WTC11 (cell line): Measurements from ENCODE around the gene DNA2. TPM values are rescaled to one million over a fixed set of nuclear protein-coding genes. Genes with fewer than 3 reads are reported as not detected.

Experiments
- ATAC-seq: fragments of 200-7000 bp; cut with Tn5 transposase; 2 replicates; pipeline ENCODE4 v1.10.0; 2021; ENCODE audit warnings: mild to moderate bottlenecking, moderate library complexity
- CTCF ChIA-PET: fragments of 300-600 bp; sonication (Branson Sonifier 250); formaldehyde crosslinking; loops from one replicate; lab custom pipeline; 2021; ENCODE audit warnings: antibody characterized with exemption; lab: Charles Lee
- POLR2A ChIA-PET: fragments of 350-600 bp; sonication (Branson Sonifier 250); formaldehyde crosslinking; loops from one replicate; lab custom pipeline; 2021; ENCODE audit warnings: antibody characterized with exemption; lab: Charles Lee
- DNase-seq: peaks from one replicate; pipeline ENCODE4 v3.0.0; 2021; ENCODE audit warnings: low spot score
- H3K27ac Mint-ChIP-seq: 2 replicates; pipeline ENCODE4 v1.8.0; 2021; ENCODE audit warnings: mixed read lengths
- H3K27me3 Mint-ChIP-seq: 2 replicates; pipeline ENCODE4 v1.8.0; 2021; ENCODE audit warnings: low read depth, mild to moderate bottlenecking, moderate library complexity, mixed read lengths
- H3K36me3 Mint-ChIP-seq: 2 replicates; pipeline ENCODE4 v1.8.0; 2021; ENCODE audit warnings: mixed read lengths
- H3K4me1 Mint-ChIP-seq: 2 replicates; pipeline ENCODE4 v1.8.0; 2022; ENCODE audit warnings: mixed read lengths
- H3K4me3 Mint-ChIP-seq: 2 replicates; pipeline ENCODE4 v1.8.0; 2021; ENCODE audit warnings: mild to moderate bottlenecking, moderate library complexity, mixed read lengths
- H3K9me3 Mint-ChIP-seq: 2 replicates; pipeline ENCODE4 v1.8.0; 2021; ENCODE audit warnings: mixed read lengths
- CDX4 ChIP-seq: fragments of 250-450 bp; sonication (Bioruptor Pico); IDR thresholded peaks from 2 replicates; pipeline ENCODE4 v1.9.0; 2021; ENCODE audit warnings: moderate library complexity, mild to moderate bottlenecking, inconsistent platforms, borderline replicate concordance
- CTCF ChIP-seq: fragments of 200-600 bp; IDR thresholded peaks from 2 replicates; pipeline ENCODE4 v1.8.0; 2022; ENCODE audit warnings: antibody characterized with exemption
- HMGA2 ChIP-seq: fragments of 250-450 bp; sonication (Bioruptor Pico); IDR thresholded peaks from 2 replicates; pipeline ENCODE4 v1.4.0; 2021; ENCODE audit warnings: mild to moderate bottlenecking, moderate library complexity
- IRF2 ChIP-seq: sonication (generic); formaldehyde crosslinking; IDR thresholded peaks from 2 replicates; pipeline ENCODE4 v1.8.0; 2022; ENCODE audit warnings: low read depth, missing genetic modification reagents, borderline replicate concordance
- JAZF1 ChIP-seq: fragments of 250-450 bp; sonication (Bioruptor Pico); IDR thresholded peaks from 2 replicates; pipeline ENCODE4 v1.9.0; 2021; ENCODE audit warnings: moderate library complexity, mild to moderate bottlenecking, inconsistent platforms
- JUN ChIP-seq: sonication (generic); formaldehyde crosslinking; IDR thresholded peaks from 2 replicates; pipeline ENCODE4 v1.8.0; 2023; ENCODE audit warnings: mild to moderate bottlenecking, missing genetic modification reagents
- SMAD4 ChIP-seq: sonication (generic); formaldehyde crosslinking; IDR thresholded peaks from 2 replicates; pipeline ENCODE4 v1.8.0; 2022; ENCODE audit warnings: mild to moderate bottlenecking, missing genetic modification reagents
- SOX15 ChIP-seq: fragments of 250-450 bp; sonication (Bioruptor Pico); IDR thresholded peaks from 2 replicates; pipeline ENCODE4 v1.9.0; 2021; ENCODE audit warnings: mild to moderate bottlenecking
- TEAD1 ChIP-seq: sonication (generic); formaldehyde crosslinking; IDR thresholded peaks from 2 replicates; pipeline ENCODE4 v1.8.0; 2022; ENCODE audit warnings: mild to moderate bottlenecking, missing genetic modification reagents
- TP53 ChIP-seq: sonication (generic); formaldehyde crosslinking; IDR thresholded peaks from 2 replicates; pipeline ENCODE4 v1.8.1; 2023; ENCODE audit warnings: mild to moderate bottlenecking, missing genetic modification reagents
- USF1 ChIP-seq: sonication (generic); formaldehyde crosslinking; IDR thresholded peaks from 2 replicates; pipeline ENCODE4 v1.8.0; 2022; ENCODE audit warnings: mild to moderate bottlenecking, missing genetic modification reagents
- ZNF219 ChIP-seq: sonication (generic); formaldehyde crosslinking; IDR thresholded peaks from 2 replicates; pipeline ENCODE4 v1.8.0; 2023; ENCODE audit warnings: missing genetic modification reagents, mild to moderate bottlenecking, borderline replicate concordance
- ZNF396 ChIP-seq: fragments of 250-450 bp; sonication (Bioruptor Pico); IDR thresholded peaks from 2 replicates; pipeline ENCODE4 v1.8.0; 2021; ENCODE audit warnings: mild to moderate bottlenecking, moderate library complexity, borderline replicate concordance
- total RNA-seq: library from RNA; stranded (reverse); gene quantifications from 3 replicates; pipeline ENCODE4 v1.2.3, GENCODE V29; 2021
- TF ChIP-seq, protein P1 (sequence below): sonication (generic); formaldehyde crosslinking; IDR thresholded peaks from 2 replicates; pipeline ENCODE4 v1.8.1; 2022; ENCODE audit warnings: mild to moderate bottlenecking, missing genetic modification reagents, moderate library complexity, borderline replicate concordance
- TF ChIP-seq, protein P2 (sequence below): fragments of 250-450 bp; sonication (Bioruptor Pico); IDR thresholded peaks from 2 replicates; pipeline ENCODE4 v1.8.0; 2021; ENCODE audit warnings: mild to moderate bottlenecking
- TF ChIP-seq, protein P3 (sequence below): sonication (generic); formaldehyde crosslinking; IDR thresholded peaks from 2 replicates; pipeline ENCODE4 v1.8.0; 2022; ENCODE audit warnings: mild to moderate bottlenecking, missing genetic modification reagents
- TF ChIP-seq, protein P4 (sequence below): sonication (generic); formaldehyde crosslinking; conservative IDR thresholded peaks from 2 replicates; pipeline ENCODE4 v1.8.1; 2023; ENCODE audit warnings: mild to moderate bottlenecking, low read depth, missing genetic modification reagents, moderate library complexity
- TF ChIP-seq, protein P5 (sequence below): sonication (generic); formaldehyde crosslinking; IDR thresholded peaks from 2 replicates; pipeline ENCODE4 v1.8.1; 2023; ENCODE audit warnings: mild to moderate bottlenecking, missing genetic modification reagents, borderline replicate concordance

Gene DNA2
- total RNA-seq, 1 experiment from 2014 or later = 46.3 TPM

- Mint-ChIP-seq H3K27ac (no peak overlapping the region), H3K4me3 (no peak overlapping the region), H3K4me1 (no peaks in the 10 kb centered on the region), H3K9me3 (peaks cover 10% of the 10 kb centered on the region), H3K27me3 (no peaks in the 10 kb centered on the region), H3K36me3 (peaks cover 18% of the 10 kb centered on the region)
- ChIA-PET POLR2A (no interaction called here), CTCF (no interaction called here)
- ATAC-seq = no peak
- TF ChIP-seq SOX15 (CRISPR knock-in tag) (no peak), SMAD4 (no peak), TEAD1 (CRISPR knock-in tag) (no peak), TP53 (CRISPR knock-in tag) (no peak), IRF2 (no peak), USF1 (CRISPR knock-in tag) (no peak), CTCF (no peak), ZNF396 (CRISPR knock-in tag) (no peak)
- TF ChIP-seq, protein P1, sequence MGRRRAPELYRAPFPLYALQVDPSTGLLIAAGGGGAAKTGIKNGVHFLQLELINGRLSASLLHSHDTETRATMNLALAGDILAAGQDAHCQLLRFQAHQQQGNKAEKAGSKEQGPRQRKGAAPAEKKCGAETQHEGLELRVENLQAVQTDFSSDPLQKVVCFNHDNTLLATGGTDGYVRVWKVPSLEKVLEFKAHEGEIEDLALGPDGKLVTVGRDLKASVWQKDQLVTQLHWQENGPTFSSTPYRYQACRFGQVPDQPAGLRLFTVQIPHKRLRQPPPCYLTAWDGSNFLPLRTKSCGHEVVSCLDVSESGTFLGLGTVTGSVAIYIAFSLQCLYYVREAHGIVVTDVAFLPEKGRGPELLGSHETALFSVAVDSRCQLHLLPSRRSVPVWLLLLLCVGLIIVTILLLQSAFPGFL (CRISPR knock-in tag) = no peak
- TF ChIP-seq, all 79 proteins: peak for 0
- no peak for DNase-seq
These were observed 104.7 kb downstream of the DNA2 start for GRCh38 chr10:68367121-68367520.

DNA sequence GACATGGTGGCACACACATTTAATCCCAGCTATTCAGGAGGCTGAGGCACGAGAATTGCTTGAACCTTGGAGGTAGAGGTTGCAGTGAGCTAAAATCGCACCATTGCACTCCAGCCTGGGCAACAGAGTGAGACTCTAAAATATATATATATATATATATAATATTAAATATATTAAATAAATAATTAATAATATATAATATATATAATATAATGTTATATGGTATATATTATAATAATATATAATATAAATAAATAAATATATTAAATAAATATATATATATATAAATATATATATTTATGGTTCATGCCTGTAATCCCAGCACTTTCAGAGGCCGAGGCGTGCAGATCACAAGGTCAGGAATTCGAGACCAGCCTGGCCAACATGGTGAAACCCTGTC is 105.2 kb downstream of the DNA2 start:
- Mint-ChIP-seq H3K36me3 (peaks cover 13% of the 10 kb centered on the region), H3K4me3 (no peak overlapping the region), H3K27me3 (no peaks in the 10 kb centered on the region), H3K9me3 (peaks cover 8% of the 10 kb centered on the region), H3K27ac (no peak overlapping the region), H3K4me1 (no peaks in the 10 kb centered on the region)
- no peak for DNase-seq
- POLR2A ChIA-PET = no interaction called here
- CTCF ChIA-PET = no interaction called here
- TF ChIP-seq, protein P2, sequence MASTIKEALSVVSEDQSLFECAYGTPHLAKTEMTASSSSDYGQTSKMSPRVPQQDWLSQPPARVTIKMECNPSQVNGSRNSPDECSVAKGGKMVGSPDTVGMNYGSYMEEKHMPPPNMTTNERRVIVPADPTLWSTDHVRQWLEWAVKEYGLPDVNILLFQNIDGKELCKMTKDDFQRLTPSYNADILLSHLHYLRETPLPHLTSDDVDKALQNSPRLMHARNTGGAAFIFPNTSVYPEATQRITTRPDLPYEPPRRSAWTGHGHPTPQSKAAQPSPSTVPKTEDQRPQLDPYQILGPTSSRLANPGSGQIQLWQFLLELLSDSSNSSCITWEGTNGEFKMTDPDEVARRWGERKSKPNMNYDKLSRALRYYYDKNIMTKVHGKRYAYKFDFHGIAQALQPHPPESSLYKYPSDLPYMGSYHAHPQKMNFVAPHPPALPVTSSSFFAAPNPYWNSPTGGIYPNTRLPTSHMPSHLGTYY = no peak
- peak; percentile 91 for TF ChIP-seq HMGA2 (CRISPR knock-in tag)
- TF ChIP-seq, protein P3, sequence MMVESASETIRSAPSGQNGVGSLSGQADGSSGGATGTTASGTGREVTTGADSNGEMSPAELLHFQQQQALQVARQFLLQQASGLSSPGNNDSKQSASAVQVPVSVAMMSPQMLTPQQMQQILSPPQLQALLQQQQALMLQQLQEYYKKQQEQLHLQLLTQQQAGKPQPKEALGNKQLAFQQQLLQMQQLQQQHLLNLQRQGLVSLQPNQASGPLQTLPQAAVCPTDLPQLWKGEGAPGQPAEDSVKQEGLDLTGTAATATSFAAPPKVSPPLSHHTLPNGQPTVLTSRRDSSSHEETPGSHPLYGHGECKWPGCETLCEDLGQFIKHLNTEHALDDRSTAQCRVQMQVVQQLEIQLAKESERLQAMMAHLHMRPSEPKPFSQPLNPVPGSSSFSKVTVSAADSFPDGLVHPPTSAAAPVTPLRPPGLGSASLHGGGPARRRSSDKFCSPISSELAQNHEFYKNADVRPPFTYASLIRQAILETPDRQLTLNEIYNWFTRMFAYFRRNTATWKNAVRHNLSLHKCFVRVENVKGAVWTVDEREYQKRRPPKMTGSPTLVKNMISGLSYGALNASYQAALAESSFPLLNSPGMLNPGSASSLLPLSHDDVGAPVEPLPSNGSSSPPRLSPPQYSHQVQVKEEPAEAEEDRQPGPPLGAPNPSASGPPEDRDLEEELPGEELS (CRISPR knock-in tag) = no peak
- no peak for ATAC-seq

DNA sequence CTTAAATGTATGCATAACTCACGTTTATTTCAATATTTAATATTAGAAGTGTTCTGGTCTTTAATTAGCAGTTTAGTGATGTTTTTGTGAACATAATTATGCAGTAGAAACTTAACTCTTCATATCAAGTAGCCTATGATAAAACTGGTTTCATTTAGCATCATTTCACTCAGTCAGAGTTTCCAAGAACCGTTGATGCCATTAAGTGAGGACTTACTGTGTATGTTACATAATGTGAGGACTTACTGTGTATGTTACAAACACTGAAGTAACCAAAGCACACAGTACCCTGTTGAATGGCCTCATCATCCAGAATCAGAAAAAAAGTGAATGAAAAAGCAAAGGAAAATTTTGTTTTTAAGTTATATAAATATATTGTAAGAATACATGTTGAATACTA is 106.2 kb downstream of the DNA2 start:
- H3K4me3 Mint-ChIP-seq = no peak overlapping the region
- ATAC-seq (no peak), DNase-seq (no peak)
- peaks cover 6% of the 10 kb centered on the region for H3K36me3 Mint-ChIP-seq
- H3K4me1 Mint-ChIP-seq = no peaks in the 10 kb centered on the region
- no peak overlapping the region for H3K27ac Mint-ChIP-seq
- peaks cover 3% of the 10 kb centered on the region; the same call in 1 of the 2 replicates for H3K9me3 Mint-ChIP-seq
- ChIA-PET CTCF (interaction anchor here (0.7 to 1.0 kb wide), 2 partner anchors 17 to 40 kb away, joined by 3 to 7 read pairs; no protein-coding TSS in a partner anchor), POLR2A (no interaction called here)
- H3K27me3 Mint-ChIP-seq = no peaks in the 10 kb centered on the region
- TF ChIP-seq JAZF1 (CRISPR knock-in tag) = no peak
- TF ChIP-seq JUN (CRISPR knock-in tag) = no peak
- no peak for TF ChIP-seq ZNF219 (CRISPR knock-in tag)
- TF ChIP-seq, protein P4, sequence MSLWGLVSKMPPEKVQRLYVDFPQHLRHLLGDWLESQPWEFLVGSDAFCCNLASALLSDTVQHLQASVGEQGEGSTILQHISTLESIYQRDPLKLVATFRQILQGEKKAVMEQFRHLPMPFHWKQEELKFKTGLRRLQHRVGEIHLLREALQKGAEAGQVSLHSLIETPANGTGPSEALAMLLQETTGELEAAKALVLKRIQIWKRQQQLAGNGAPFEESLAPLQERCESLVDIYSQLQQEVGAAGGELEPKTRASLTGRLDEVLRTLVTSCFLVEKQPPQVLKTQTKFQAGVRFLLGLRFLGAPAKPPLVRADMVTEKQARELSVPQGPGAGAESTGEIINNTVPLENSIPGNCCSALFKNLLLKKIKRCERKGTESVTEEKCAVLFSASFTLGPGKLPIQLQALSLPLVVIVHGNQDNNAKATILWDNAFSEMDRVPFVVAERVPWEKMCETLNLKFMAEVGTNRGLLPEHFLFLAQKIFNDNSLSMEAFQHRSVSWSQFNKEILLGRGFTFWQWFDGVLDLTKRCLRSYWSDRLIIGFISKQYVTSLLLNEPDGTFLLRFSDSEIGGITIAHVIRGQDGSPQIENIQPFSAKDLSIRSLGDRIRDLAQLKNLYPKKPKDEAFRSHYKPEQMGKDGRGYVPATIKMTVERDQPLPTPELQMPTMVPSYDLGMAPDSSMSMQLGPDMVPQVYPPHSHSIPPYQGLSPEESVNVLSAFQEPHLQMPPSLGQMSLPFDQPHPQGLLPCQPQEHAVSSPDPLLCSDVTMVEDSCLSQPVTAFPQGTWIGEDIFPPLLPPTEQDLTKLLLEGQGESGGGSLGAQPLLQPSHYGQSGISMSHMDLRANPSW (CRISPR knock-in tag) = no peak
- TF ChIP-seq, protein P5, sequence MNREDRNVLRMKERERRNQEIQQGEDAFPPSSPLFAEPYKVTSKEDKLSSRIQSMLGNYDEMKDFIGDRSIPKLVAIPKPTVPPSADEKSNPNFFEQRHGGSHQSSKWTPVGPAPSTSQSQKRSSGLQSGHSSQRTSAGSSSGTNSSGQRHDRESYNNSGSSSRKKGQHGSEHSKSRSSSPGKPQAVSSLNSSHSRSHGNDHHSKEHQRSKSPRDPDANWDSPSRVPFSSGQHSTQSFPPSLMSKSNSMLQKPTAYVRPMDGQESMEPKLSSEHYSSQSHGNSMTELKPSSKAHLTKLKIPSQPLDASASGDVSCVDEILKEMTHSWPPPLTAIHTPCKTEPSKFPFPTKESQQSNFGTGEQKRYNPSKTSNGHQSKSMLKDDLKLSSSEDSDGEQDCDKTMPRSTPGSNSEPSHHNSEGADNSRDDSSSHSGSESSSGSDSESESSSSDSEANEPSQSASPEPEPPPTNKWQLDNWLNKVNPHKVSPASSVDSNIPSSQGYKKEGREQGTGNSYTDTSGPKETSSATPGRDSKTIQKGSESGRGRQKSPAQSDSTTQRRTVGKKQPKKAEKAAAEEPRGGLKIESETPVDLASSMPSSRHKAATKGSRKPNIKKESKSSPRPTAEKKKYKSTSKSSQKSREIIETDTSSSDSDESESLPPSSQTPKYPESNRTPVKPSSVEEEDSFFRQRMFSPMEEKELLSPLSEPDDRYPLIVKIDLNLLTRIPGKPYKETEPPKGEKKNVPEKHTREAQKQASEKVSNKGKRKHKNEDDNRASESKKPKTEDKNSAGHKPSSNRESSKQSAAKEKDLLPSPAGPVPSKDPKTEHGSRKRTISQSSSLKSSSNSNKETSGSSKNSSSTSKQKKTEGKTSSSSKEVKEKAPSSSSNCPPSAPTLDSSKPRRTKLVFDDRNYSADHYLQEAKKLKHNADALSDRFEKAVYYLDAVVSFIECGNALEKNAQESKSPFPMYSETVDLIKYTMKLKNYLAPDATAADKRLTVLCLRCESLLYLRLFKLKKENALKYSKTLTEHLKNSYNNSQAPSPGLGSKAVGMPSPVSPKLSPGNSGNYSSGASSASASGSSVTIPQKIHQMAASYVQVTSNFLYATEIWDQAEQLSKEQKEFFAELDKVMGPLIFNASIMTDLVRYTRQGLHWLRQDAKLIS = no peak
- no peak for TF ChIP-seq CDX4 (CRISPR knock-in tag)
- TF ChIP-seq ZNF396 (CRISPR knock-in tag) = no peak
